Stimulated activated CD4-positive, alpha-beta T cell treated with anti-CD3 and anti-CD28 coated beads, Interleukin-1b, Interleukin-23, amount 100 ng/mL, for 48 hours (primary cell): ENCODE data around the gene CAD.
A peak's percentile ranks its signal among the peaks of the same experiment; 100 is the strongest.
"Not testable (repeated sequence)": the region's sequence is repeated elsewhere in the genome, so short reads cannot be mapped to it uniquely, and the experiment has no call there.

Experiments used
- DNase-seq: peaks from one replicate; pipeline ENCODE4 v3.0.0-alpha.2; 2020

Gene CAD

DNA sequence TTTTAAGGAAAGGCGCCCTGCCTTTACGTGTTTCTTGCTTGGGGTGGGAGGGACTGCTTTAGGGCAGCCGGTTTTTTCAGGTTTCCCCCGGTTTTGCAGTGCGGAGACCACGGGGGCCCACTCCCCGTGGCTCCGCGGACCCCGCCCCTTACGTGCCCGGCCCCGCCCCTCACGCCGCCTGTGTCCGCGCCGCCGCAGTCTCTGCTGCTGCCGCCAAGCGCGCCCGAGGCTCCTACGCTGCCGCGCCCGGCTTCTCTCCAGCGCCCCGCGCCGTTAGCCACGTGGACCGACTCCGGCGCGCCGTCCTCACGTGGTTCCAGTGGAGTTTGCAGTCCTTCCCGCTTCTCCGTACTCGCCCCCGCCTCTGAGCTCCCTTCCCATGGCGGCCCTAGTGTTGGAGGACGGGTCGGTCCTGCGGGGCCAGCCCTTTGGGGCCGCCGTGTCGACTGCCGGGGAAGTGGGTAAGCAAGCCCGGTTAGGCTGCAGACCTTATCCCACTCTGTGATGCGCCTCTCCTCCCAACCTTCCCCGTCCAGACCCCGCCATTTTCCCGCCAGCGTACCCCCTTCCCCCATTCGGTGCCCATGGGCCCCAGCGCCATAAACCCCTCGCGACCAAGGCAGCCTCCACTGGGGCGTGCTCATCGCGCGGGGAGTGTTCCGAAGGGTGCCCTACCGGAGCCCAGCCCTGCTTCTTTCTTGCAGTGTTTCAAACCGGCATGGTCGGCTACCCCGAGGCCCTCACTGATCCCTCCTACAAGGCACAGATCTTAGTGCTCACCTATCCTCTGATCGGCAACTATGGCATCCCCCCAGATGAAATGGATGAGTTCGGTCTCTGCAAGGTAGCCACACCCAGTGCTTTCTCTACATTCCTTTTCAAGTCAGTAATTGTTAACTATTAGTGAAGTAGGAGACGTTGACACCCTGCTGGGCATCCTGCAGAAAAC, at the start of gene CAD:
TSS of gene CAD (plus strand) at position 197 of the 949 bp plus-strand sequence. CDS start at position 380, 183 bp downstream.
- DNase-seq: peak; percentile 91

DNA sequence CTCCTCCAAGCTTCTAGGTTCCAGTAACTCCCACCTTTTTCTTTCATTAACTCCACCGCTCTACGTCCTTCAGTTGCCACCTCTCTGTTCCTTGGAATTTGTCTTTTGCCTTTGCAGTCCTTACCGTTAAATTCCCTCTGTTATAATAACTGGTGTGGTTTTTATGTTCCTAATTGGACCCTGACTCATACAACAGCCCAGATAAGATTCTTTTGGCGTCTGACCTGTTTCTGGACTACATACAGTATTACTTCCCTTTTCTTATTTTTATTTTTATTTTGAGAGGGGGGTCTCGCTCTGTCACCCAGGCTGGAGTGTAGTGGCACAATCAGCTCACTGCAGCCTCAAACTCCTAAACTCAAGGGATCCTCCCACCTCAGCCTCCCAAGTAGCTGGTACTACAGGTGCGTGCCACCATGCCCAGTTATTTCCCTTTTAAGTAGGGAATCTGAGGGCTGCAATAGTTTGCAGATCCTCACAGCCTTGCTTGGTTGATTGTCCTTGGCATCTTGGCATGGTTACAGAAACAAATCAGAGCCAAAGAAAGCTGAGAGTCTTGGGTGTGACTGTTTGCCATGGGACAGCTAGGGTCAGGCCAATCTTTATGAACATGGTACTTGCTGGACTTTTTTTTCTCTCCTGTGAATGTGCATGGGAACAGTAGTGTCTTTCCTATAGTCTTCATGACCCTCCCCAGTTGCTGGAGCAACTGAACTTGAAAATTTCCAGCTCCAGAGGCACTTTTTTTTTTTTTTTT, 46.4 kb upstream of the CAD start:
- no peak for DNase-seq

DNA sequence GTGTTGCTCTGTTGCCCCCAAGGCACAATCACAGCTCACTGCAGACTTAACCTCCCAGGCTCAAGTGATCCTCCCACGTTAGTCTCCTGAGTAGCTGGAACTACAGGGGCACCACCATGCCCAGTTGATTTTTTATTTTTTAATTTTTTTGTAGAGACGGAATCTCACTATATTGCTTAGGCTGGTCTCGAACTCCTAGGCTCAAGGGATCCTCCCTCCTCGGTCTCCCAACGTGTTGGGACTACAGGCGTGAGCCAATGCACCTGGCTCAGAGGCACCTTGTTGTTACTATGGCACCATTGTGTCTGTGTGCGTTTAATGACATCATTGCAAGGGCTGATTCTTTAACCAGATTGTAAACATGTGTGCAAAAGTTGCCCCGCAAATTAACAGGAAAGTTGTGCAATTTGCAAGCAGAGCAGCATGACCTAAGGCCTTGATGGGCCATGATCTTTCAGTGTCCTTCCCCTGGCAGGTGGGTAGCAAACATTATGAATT, 45.8 kb upstream of the CAD start:
- no peak for DNase-seq

DNA sequence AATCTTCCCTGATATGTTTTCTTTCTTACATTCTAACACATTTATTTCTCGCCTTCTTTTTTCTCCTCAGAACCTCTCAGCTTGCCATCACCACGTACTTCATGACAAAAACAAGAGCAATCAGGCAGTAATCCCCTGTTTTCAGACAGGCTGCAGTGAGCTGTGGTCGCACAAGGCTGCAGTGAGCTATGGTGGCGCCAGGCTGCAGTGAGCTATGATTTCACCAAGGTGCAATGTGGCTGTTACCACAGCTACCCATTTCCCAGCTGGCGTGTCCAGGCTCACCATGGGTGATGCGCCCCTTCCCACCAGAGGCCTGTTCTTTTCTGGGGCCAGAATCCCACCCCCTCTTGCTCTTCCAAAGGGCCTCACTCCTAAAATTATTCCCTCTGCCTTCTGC, 42.5 kb upstream of the CAD start:
- no peak for DNase-seq

DNA sequence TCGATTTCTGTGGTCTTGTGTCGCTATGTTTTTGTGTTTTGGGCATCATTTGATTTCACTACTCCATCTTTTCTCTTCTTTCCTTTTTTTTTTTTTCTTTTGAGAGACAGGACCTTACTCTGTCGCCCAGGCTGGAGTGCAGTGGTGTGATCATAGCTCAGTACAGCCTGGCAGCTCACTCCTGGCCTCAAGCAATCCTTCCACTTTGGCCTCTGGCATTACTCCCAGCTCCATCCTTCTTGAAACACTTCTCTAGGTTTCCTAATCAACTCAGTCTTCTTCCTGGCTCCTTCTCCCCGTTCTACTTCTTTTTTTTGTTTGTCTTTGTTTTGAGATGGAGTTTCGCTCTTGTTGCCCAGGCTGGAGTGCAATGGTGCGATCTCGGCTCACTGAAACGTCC, 41.8 kb upstream of the CAD start:
- DNase-seq: no peak

DNA sequence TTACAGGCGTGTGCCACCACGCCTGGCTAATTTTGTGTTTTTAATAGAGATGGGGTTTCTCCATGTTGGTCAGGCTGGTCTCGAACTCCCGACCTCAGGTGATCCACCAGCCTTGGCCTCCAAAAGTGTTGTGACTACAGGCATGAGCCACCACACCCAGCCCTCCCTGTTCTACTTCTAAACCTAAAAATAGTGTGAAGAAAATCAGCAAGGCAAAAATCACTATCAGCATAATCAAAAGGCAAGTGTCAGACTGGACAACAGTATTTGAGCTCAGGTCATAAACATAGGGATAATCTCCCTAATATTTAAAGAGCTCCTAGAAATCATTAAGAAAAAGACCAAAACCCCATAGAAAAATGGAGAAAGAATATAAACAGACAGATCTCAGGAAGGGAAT, 41.4 kb upstream of the CAD start:
- not testable (repeated sequence) for DNase-seq

DNA sequence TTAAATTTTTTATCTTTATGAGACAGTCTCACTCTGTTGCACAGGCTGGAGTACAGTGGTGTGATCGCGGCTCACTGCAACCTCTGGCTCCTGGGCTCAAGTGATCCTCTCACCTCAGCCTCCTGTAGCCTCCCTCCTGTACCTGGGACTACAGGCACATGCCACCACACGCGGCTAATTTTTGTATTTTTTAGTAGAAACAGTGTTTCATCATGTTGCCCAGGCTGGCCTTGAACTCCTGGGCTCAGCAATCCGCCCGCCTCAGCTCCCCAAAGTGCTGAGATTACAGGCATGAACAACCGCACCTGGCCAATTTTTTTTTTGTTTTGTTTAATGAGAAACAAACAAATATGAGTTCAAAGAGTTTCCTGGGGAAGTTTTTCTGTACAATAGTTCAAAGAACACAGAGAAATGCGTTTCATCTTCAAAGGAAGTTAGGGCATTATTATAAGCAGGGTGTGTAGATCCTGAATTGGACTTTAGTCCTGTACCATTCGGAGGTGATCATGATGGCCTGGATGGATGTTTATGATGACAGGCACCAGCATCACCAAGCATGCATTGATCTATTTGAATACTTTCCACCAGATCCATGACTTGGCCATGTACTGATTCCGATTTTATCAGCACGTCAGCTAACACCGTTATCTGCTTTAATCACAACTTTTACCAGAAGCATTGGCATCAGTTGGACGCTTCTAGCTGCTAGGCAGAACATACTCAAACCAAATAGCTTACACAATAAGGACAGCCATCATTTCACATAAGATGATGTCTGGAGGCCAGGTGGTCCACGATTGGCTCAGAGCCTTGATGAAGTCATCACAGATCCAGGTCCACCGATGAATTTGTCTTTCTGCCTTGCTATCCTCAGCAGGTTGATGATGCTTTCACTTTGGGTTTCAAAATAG, 39.5 kb upstream of the CAD start:
- no peak for DNase-seq

DNA sequence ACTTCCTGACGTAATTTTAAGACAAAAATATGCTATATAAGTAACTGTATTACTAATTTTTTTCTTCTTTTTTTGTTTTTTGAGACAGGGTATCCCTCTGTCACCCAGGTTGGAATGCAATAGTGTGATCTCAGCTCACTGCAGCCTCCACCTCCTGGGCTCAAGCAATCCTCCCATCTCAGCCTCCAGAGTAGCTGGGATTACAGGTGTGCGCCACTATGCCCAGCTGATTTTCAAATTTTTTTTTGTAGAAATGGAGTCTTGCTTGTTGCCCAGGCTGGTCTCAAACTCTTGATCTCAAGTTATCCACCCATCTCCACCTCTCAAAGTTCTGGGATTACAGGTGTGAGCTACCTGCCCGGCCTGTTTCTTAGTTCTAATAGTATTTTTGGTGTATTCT, 38.7 kb upstream of the CAD start:
- no peak for DNase-seq

DNA sequence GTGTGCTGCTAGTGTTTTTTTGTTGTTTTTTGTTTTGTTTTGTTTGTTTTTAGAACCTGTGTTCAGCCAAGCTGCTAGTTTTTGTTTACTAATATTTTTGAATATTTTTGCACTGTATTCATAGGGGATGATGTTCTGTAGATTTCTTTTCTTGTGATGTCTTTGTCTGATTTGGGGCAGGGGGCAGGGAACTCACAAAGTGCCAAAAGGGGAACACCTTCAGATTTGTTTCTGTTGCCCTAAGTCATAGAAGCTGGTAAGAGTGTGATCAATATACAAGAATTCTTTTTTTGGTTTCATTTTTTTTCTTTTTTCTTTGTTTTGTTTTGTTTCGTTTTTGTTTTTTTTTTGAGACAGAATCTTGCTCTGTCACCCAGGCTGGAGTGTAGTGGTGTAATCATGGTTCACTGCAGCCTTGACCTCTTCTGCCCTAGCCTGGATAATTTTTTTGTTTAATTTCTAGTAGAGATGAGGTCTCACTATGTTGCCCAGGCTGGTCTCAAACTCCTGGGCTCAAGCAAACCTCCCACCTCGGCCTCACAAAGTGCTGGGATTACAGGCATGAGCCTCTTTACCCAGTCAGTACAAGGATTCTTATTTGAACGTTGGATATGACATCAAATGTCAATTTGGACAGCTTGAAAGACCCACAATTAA, 37.7 kb upstream of the CAD start:
- DNase-seq: no peak

DNA sequence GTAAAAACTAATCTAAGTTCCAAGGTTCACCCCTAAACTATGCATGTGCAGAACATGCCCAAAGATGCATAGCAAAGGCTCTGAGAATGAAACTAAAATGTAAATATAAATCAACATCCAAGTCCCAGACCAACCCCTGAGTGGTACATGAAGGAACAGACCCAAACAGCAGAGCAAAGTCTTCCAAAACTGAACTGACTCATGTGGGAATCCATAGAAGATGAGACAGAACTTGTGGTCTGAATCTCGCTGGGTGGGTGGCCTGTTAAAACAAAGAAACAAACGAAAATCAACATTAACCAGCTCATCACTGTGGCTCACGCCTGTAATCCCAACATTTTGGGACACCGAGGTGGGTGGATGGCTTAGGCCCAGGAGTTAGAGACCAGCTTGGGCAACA, 34.8 kb upstream of the CAD start:
- DNase-seq: no peak

DNA sequence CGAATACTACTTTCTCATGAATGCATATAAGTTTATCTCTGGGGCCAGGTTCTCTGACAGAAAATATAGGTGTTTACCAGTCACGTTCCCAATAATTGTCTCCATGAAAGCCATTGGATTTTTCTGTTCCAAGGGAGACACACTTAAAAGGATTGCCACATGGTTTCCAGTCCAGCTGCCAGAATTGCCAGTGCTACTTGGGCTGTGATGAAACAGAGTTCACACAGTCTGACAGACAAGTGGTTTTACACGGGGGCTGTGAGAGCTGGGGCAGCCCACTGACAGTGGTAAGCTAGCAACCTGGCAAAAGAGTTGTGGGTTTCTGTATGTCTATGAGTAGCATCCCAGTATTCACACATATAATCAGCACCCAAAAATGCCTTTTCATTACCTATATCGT, 33.1 kb upstream of the CAD start:
- no peak for DNase-seq

DNA sequence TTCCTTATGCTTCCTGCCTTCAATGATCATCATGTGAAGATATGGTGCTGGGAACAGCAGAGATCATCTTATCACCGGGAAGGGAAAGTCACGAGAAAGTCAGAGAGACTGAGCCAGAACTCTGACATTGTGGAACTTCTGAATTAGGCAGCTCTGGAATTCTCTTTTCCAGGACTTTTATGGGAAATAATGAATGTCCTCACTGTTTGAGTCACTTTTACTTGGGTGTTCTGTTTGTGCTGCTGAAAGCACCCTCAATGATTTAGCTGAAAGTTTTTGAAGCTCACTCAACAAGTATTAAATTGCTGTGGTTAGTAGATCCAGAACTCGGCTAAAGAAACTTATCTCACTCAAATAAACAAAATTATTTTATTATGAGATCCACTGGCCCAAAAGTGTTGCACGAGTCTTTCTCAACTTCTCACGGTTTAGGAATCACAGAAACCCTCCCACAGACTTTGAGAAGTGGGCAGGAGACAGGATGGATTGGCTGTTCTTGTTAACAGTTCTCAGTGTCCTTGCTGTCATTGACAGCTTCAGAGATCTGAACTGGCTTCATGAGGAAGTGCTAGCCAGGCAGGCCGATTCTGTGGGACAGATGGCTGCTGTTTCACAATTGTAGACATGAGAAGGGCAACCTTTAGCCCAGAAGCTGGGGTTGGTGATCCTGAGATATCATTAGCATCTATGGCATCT, 31.7 kb upstream of the CAD start:
- no peak for DNase-seq

DNA sequence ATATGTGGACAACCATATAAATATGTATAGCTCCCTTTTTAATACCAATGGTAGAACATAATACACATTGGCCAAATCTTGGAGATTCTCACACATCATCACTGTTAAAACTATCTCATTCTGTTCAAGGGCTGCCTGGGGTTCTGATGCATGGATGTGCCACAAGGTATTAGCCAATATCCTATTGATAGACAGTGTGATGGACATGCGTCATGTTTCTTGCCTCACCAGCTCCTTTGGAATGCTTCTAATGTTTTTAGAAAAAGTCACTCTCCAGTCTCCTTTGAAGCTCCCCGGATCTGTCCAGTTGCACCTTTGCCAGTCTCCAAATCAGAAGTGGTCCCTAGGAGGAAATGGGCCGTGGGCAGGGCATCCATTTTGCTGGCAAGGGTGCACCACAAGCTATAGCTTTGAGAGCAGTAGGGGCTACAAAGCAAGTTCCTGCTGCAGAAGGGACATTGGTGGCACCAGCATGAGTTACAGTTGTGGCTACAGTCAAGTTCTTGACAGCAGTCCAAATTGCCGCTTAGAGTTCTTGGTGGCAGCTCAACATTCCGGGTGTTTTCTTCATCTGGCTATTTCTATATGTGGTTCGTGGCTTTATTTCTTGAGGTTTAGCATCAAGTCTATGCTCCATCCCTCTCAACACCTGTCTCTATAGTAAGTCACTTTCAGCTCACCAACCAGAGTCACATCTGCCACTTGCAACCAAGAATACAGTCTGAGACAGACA, 30.4 kb upstream of the CAD start:
- DNase-seq: no peak

DNA sequence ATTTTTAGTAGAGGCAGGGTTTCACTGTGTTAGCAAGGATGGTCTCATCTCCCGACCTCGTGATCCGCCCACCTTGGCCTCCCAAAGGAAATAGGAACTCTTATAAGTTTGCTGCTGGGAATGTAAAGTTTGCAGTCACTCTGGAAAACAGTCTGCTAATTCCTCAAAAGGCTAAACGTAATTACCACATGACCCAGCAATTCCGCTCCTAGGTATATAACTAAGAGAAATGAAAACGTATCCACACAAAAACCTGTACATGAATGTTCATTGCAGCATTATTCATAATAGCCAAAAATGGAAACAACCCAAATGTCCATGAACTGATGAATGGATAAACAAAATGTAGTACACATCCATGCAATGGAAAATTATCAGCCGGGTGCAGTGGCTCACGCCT, 27.2 kb upstream of the CAD start:
- no peak for DNase-seq

DNA sequence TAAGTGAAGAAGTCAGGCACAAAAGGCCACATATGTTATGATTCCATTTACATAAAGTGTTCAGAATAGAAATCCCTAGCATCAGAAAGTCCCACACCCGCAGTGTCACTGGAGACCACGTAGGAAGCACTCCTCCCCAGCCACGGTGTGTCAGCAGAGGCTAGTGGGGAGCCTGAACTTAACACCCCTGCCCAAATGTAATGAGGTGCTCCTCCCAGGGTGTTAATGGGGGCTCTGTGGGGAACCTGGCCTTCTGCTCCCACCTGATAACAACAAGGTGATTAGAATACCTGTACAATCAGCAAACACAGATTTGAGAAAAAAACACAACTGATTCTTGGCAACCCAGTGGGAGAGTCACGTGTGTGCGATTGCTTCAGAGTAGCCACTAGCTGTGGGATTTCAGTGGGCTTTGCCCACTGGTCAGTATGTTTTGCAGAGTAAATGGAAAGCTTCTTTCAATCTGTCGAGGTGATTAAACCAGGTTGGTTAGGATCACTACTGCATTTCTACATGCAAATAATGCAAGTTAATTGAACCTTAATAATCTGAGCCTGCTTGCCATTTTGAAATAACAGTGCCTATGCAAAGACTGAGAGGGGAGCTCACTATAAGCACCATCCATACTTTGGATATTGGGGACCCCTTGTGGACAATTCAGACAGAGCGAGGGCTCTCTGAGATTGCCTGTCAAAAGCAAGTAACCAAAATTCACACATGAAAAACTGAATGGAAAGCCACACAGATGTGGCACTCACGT, 25.9 kb upstream of the CAD start:
- DNase-seq: peak; percentile 35

DNA sequence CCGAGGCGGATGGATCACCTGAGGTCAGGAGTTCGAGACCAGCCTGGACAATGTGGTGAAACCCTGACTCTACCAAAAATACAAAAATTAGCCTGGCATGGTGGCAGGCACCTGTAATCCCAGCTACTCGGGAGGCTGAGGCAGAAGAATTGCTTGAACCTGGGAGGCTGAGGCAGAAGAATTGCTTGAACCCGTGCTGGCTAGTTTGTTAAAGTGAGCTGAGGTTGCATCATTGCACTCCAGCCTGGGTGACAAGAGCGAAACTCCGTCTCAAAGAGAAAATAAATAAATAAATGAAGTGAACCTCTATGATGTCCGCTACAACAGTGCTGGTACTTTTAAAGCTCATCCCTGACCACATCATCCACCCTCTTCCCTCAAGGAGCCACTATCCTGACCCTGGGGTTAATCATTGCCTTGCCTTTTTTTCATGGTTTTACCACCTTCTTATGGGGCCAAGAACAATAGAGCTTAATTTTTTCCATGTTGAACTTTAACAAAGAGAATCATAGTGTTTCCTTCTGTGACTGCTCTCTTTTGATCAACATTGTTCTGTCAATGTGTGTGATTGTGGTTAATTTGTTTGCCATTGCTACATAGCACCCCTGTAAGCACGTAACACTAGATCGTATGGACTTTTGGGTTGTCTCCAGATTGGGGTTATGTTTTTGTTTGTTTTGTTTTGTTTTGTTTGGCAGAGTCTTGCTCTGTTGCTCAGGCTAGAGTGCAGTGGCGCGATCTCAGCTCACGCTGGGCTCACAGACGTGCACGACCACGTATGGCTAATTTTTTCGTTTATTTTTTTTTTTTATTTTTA, 22.4 kb upstream of the CAD start:
- no peak for DNase-seq

DNA sequence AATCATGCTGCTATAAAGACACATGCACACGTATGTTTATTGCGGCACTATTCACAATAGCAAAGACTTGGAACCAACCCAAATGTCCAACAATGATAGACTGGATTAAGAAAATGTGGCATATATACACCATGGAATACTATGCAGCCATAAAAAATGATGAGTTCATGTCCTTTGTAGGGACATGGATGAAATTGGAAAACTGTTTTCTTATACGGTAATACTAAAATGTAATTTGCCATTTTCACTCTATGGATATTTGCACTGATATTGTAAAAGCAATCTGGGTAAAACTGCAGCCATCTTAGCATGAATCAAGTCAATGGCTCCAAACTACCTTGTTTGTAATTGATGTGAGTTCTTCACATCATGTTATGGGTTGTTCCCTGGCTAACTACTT, 21.4 kb upstream of the CAD start:
- DNase-seq: not testable (repeated sequence)

DNA sequence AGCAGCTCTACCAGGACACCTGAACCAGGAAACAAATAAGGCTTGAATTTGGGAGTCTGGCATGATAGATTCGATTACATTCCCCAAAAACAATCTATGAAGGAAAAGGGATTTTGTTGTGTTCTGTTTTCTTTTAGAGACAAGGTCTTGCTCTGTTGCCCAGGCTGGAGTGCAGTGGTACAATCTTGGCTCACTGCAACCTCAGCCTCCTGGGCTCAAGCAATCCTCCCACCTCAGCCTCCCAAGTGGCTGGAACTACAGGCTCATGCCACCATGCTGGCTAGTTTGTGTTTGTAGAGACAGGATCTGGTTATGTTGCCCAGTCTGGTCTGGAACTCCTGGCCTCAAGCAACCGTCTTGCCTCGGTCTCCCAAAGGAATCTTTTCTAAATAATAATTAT, 19.1 kb upstream of the CAD start:
- DNase-seq: not testable (repeated sequence)

DNA sequence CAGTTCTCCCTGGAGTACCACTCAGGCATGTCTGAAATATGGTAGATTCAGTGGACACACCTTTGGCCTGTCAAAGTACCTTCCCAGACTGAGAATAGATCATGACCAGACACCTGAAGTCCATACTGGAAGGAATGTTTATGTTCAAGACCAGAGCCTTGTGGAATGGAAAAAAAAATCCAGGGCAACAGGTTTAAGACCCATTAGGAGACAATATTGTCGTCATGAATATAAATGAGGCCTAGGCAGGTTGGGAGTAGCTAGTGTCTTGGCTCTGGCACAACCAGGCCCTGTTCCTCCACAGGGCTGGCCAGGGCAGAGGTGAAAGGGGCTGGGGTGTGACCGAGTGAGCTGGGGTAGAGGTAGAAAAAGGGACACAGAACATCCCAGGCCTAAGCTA, 18.5 kb upstream of the CAD start:
- no peak for DNase-seq
